ENCODE results near the gene LZTFL1.

DNA sequence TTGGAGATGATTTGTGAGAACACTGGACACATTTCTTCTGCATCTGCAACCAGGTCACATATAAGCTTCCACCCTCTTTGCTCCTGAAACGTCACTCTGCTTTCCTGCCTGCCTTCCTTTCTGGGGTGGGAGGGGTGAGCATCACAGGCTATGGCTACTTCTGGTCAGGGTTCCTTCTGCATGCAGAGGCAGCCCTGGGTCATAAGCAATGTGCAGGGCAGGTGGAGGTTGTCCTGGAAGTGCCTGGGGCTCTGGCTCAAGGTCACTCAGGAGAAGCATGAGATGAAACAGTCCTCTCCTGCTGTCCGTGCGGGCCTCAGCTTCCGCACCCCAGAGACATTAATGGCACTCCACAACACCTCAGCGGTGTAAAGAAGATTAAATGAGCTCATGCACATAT, 60.6 kb downstream of the LZTFL1 start:
- TF ChIP-seq, protein P1, sequence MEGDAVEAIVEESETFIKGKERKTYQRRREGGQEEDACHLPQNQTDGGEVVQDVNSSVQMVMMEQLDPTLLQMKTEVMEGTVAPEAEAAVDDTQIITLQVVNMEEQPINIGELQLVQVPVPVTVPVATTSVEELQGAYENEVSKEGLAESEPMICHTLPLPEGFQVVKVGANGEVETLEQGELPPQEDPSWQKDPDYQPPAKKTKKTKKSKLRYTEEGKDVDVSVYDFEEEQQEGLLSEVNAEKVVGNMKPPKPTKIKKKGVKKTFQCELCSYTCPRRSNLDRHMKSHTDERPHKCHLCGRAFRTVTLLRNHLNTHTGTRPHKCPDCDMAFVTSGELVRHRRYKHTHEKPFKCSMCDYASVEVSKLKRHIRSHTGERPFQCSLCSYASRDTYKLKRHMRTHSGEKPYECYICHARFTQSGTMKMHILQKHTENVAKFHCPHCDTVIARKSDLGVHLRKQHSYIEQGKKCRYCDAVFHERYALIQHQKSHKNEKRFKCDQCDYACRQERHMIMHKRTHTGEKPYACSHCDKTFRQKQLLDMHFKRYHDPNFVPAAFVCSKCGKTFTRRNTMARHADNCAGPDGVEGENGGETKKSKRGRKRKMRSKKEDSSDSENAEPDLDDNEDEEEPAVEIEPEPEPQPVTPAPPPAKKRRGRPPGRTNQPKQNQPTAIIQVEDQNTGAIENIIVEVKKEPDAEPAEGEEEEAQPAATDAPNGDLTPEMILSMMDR (IDR thresholded peaks at IDR 0.05; ENCODE audit: poor library complexity): no peak
- TF ChIP-seq EZH2 (IDR thresholded peaks at IDR 0.05; ENCODE audit: borderline replicate concordance) (no peak), EZH2phosphoT487 (IDR thresholded peaks at IDR 0.05; ENCODE audit: low read depth, severe bottlenecking, unreplicated experiment) (no peak)
